CD4-positive, alpha-beta T cell treated with Interleukin-4 for 1 hour (primary cell): ENCODE data around the gene KANSL3.
A peak's percentile ranks its signal among the peaks of the same experiment; 100 is the strongest.
"Not testable (repeated sequence)": the region's sequence is repeated elsewhere in the genome, so short reads cannot be mapped to it uniquely, and the experiment has no call there.

Experiments
- DNase-seq, 2 donors: peaks; one replicate each; pipeline ENCODE4 v3.0.0-alpha.2; 2020 to 2022

The KANSL3 gene

DNA sequence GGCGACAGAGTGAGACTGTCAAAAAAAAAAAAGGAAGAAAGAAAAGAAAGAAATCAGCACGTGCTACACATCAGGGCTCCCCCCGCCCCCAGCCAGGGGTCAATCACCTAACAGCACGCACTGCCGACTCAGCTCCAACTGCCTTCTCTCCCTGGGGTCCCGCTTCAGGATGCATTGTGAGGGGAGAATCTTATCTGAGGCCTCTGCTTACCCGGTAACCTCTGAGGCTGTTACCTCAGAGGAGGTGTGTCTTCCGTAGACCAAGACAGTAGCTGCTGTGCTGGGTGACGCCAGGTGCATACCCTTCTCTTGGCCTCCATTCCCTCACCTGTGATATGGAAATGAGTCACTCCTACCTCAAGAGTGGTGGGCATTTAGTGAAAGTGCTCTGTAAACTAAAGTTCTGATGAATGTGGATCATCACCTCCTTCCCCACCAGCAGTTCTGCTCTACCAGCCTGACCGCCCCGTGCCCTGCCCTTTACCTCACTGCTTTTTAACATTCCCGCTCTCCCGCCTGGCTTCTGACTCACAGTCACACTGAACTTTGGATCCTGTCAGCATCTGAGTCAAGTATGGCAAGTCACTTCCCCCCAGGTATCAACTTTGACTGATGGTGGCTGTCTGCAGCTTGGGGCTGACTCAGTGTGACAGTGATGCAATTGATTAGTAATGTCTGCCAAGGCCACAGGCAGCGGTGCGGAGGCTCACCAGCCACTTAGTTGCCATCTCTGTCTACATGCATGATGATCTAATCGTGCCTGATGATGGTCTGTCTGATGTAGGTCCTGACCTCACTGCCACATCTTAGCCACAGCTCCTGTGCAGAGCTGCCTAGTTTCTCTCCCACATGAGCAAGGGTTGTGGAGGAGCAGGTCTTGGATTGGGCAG lies 81.4 kb downstream of the KANSL3 start:
- DNase-seq, result peak in 1 of 2 donors; percentile 55

GRCh38 chr2:96555146-96555610 lies 82.9 kb downstream of the KANSL3 start:
- no peak for DNase-seq

GRCh38 chr2:96554293-96555145 lies 83.6 kb downstream of the KANSL3 start:
- DNase-seq, result peak; percentile 76 to 77

DNA sequence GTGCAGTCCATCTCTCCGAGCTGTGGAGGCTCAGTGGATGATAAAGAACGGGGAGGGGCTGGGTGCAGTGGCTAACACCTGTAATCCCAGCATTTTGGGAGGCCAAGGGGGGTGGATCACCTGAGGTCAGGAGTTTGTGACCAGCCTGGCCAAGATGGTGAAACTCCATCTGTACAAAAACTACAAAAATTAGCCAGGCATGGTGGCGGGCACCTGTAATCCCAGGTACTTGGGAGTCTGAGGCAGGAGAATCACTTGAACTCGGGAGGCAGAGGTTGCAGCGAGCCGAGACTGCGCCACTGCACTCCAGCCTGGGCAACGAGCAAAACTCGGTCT lies 84.2 kb downstream of the KANSL3 start:
- DNase-seq, result not testable (repeated sequence)

GRCh38 chr2:96553176-96553956 lies 84.7 kb downstream of the KANSL3 start:
- peak in 1 of 2 donors; percentile 24 for DNase-seq

DNA sequence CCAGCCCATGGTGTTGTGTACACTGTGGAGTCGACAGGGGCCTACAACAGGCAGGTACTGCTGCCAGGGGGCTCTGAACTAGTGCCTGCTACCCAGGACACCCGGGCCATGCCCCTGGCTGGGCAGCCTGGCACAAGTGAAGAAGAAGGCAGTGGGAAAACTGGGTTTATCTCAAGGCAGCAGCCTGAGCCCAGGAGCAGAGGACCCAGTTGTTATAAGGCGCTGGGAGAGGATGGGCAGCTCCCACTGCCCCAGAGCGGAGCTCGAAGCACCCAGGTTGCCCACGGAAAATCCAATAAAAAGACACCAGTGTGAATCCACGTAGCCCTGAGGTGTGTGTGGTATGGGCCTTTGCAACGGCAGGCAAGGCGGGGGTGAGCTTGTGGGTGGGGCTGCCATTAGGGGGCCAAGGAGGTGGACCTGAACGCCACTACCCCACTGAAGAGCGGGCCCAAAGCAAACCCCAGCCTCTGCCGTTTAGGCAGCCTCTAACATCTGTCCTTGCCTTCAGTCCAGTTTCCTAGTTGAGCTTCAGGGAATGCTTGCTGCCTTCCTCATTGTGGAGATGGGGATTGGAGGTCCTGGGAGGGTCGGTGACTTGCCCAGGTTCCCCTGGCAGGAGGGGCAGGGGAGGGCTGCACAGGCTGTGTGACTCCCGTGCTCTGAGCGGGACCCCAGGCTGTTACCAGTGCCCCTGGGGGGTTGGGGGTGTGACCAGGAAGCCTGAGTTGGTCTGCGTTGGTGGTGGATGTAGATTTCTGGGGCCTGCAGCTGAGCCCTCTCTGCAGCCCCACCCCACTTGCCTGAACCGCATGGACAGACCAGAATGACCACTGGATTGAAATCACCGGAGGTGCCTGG lies 85.6 kb downstream of the KANSL3 start:
- peak in 1 of 2 donors; percentile 20 for DNase-seq

DNA sequence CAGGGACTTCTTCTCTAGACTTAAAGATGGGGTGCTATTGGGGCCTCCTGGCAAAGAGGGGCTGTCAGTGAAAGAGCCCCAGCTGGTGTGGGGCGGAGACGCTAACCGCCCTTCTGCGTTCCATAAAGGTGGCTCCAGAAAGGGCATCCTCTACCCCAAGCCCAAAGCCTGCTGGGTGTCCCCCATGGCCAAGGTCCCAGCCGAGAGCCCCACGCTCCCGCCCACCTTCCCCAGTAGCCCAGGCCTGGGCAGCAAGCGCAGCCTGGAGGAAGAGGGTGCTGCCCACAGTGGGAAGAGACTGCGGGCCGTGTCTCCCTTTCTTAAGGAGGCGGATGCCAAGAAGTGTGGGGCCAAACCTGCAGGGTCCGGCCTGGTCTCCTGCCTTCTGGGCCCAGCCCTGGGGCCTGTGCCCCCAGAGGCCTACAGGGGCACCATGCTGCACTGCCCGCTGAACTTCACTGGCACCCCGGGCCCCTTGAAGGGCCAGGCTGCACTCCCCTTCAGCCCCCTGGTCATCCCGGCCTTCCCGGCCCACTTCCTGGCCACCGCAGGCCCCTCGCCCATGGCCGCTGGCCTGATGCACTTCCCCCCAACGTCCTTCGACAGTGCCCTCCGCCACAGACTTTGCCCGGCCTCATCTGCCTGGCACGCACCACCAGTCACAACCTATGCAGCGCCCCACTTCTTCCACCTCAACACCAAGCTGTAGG lies 86.4 kb downstream of the KANSL3 start:
- no peak for DNase-seq

GRCh38 chr2:96550787-96551604 lies 87.1 kb downstream of the KANSL3 start:
- no peak for DNase-seq

GRCh38 chr2:96549967-96550786 lies 87.9 kb downstream of the KANSL3 start:
- DNase-seq, result no peak

DNA sequence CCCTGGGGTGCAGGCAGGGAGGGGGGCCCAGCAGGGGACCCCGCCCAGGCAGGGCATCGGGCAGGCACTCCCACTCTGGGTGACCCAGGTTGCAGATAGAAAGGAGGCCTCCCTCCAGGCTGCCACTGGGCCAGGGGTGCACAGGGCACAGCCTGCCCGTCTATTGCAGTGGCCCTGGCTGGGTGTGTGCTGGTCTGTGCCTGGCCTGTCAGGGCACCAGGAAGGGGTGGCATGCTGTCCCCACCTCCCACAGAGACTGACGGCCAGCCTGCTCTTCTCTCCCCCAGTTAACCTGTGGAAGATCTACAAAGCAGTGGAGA lies 88.7 kb downstream of the KANSL3 start:
- no peak for DNase-seq

DNA sequence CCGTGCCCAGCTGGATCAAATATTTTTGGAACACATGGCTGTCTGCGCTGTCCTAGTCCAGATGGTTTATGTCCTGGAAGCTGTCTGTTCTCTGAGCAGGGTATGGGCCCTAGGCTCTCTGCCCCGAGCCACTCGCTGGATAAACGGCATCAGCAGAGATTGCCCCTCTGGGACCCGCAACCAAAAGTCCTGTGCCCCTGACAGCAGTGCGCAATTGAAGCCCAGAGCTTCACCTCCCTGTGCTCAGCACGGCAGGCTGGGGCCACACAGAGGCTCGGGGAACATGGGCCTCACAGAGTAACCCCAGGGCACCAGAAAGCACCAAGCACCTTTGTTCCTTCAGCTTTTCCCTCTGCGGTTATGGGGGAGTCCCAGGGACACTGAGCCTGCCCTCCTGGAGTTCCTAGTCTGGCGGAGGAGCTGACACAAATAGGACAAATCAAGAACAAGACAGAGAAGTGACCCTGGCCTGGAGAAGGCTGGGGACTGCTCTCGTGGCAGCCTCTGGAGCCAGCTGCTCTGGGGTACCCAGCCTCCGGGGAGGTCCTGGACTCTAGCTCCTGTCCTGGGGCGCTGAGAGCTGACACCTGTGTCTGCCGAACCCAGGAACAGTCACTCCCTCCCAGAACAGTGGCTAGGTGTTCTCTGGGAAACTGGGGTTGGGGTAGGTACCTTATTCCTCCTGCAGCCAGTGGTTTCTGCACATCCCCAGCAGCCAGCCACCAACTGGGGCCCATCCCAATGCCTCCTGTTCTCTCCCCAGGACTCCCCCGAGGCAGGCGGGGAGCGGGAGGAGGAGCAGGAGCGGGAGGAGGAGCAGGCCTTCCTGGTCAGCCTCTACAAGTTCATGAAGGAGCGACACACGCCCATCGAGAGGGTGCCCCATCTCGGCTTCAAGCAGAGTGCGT lies 89.3 kb downstream of the KANSL3 start:
- no peak for DNase-seq

DNA sequence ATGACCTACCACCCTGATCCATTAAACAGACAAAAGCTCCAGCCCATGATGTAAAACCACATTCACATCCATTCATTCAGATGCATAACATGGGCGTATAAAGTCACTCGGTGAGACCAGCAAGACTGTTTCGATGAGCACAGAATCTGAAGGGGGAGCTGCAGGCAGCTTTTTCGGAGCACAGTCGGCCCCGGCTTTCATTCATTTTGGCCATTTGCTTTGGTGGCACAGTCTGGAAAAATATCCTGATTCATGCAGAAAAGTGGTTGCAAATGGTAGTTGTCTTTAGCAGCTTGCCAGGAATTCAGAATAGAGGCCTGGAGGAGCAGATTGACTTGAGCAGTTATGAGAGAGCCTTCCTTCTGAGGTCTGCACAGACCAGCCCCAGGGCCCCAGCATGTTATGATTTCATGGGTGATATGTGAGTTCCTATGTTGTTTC lies 90.4 kb downstream of the KANSL3 start:
- no peak for DNase-seq

GRCh38 chr2:96547203-96547641 lies 90.9 kb downstream of the KANSL3 start:
- no peak for DNase-seq

- no peak for DNase-seq
Observed at GRCh38 chr2:96546797-96547196, 91.3 kb downstream of the KANSL3 start.

DNA sequence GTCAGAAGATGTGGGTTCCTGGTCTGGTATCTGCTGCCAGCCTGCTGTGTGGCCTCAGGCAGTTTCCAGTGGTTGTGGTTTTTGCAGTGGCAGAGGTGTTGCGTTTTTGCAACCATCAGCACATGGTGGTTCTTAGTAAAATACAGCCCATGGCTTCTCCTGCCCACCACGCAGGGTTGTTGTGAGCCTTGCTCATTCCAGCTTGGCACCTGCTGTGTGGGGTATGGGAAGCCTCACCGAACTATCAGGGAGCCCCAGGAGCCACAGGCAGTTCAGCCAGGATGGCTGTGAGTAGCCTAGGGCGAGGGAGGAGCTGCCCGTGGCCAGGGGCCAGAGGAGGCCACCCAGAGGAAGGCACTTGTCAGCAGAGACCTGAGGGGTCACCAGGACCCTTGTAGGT lies 91.8 kb downstream of the KANSL3 start:
- no peak for DNase-seq
